Mesangial cell (primary cell): ENCODE results near the gene KIF24. TPM values are rescaled to one million over a fixed set of nuclear protein-coding genes. Genes with fewer than 3 reads are reported as not detected.

Experiments used
- total RNA-seq: library from RNA; depleted of rRNA; stranded (reverse); fragments of >200 nt; gene quantifications from 2 replicates; pipeline ENCODE4 v1.2.3, GENCODE V29; 2015

Gene KIF24, protein sequence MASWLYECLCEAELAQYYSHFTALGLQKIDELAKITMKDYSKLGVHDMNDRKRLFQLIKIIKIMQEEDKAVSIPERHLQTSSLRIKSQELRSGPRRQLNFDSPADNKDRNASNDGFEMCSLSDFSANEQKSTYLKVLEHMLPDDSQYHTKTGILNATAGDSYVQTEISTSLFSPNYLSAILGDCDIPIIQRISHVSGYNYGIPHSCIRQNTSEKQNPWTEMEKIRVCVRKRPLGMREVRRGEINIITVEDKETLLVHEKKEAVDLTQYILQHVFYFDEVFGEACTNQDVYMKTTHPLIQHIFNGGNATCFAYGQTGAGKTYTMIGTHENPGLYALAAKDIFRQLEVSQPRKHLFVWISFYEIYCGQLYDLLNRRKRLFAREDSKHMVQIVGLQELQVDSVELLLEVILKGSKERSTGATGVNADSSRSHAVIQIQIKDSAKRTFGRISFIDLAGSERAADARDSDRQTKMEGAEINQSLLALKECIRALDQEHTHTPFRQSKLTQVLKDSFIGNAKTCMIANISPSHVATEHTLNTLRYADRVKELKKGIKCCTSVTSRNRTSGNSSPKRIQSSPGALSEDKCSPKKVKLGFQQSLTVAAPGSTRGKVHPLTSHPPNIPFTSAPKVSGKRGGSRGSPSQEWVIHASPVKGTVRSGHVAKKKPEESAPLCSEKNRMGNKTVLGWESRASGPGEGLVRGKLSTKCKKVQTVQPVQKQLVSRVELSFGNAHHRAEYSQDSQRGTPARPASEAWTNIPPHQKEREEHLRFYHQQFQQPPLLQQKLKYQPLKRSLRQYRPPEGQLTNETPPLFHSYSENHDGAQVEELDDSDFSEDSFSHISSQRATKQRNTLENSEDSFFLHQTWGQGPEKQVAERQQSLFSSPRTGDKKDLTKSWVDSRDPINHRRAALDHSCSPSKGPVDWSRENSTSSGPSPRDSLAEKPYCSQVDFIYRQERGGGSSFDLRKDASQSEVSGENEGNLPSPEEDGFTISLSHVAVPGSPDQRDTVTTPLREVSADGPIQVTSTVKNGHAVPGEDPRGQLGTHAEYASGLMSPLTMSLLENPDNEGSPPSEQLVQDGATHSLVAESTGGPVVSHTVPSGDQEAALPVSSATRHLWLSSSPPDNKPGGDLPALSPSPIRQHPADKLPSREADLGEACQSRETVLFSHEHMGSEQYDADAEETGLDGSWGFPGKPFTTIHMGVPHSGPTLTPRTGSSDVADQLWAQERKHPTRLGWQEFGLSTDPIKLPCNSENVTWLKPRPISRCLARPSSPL (N-terminal part only)
- 1.0 and 5.9 TPM in 2 replicates for total RNA-seq

GRCh38 chr9:34328987-34329832, at the start of gene KIF24, which contains the start of gene NUDT2:
Gene KIF24, minus strand, starts transcription at chr9:34329268. Its CDS starts 17,922 bp downstream, at chr9:34311346.
Gene NUDT2, plus strand, starts transcription at chr9:34329569. Its CDS starts 9,471 bp downstream, at chr9:34339040.

GRCh38 chr9:34376596-34377403, 47.7 kb upstream of the KIF24 start, which contains the start of gene MYORG:
Gene MYORG, minus strand, starts transcription at chr9:34376898. Its CDS starts 3,955 bp downstream, at chr9:34372943.

Other genes with a start within 250 kb of the KIF24 start
- 25.3 and 33.1 TPM in 2 replicates for gene DCAF12, start 202.6 kb downstream of the KIF24 start, total RNA-seq
- gene UBAP1, start 150.2 kb downstream of the KIF24 start, total RNA-seq, result 38.3 and 42.3 TPM in 2 replicates
- gene NUDT2, start 301 bp upstream of the KIF24 start, total RNA-seq, result 30.6 and 34.5 TPM in 2 replicates
- gene MYORG, start 47.6 kb upstream of the KIF24 start, total RNA-seq, result 4.9 and 6.2 TPM in 2 replicates
- gene FAM219A, start 129.3 kb upstream of the KIF24 start, total RNA-seq, result 11.8 and 15.3 TPM in 2 replicates
- 0.25 TPM in 1 of 2 replicates, not detected in the other for gene DNAI1, start 129.5 kb upstream of the KIF24 start, total RNA-seq
- 0.65 TPM in 1 of 2 replicates, not detected in the other for gene ENHO, start 193.7 kb upstream of the KIF24 start, total RNA-seq